Neural cell (in vitro differentiated cells): ENCODE results near the gene PCDHGC3. TPM values are rescaled to one million over a fixed set of nuclear protein-coding genes. Genes with fewer than 3 reads are reported as not detected.

Source experiments
- H2AFZ ChIP-seq: fragments of 200-600, 300-800 bp; sonication (generic), shearing (Covaris generic); 2 replicates; pipeline ENCODE4 v1.6.0; 2014; ENCODE audit warnings: low read depth, mild to moderate bottlenecking, antibody characterized with exemption, low read length, moderate library complexity
- H3F3A ChIP-seq: fragments of 200-600 bp; shearing (Covaris generic); 2 replicates; pipeline ENCODE4 v1.6.1; 2016; ENCODE audit warnings: mild to moderate bottlenecking, moderate library complexity, mixed read lengths, antibody characterized with exemption, low read length; ENCODE audit not compliant: insufficient read depth, poor library complexity, severe bottlenecking
- H3K27ac ChIP-seq: fragments of 200-600, 300-800 bp; sonication (generic), shearing (Covaris generic); 2 replicates; pipeline ENCODE4 v1.5.1; 2014; ENCODE audit warnings: mild to moderate bottlenecking, low read length, moderate library complexity
- H3K27me3 ChIP-seq: fragments of 300-800, 200-600 bp; sonication (generic), shearing (Covaris generic); 2 replicates; pipeline ENCODE4 v1.6.0; 2014; ENCODE audit warnings: mild to moderate bottlenecking, low read depth, low read length, moderate library complexity; ENCODE audit not compliant: insufficient read depth
- H3K36me3 ChIP-seq: fragments of 300-800, 200-600 bp; sonication (generic), shearing (Covaris generic); 2 replicates; pipeline ENCODE4 v1.5.1; 2014; ENCODE audit warnings: mild to moderate bottlenecking, antibody characterized with exemption, low read length, moderate library complexity; ENCODE audit not compliant: insufficient read depth
- H3K4me2 ChIP-seq: fragments of 300-800, 200-600 bp; sonication (generic), shearing (Covaris generic); 2 replicates; pipeline ENCODE4 v1.6.0; 2014; ENCODE audit warnings: mild to moderate bottlenecking, low read length
- H3K4me3 ChIP-seq: fragments of 300-800, 200-600 bp; sonication (generic), shearing (Covaris generic); 2 replicates; pipeline ENCODE4 v1.5.1; 2014; ENCODE audit warnings: mild to moderate bottlenecking, low read length, moderate library complexity
- H3K79me2 ChIP-seq: fragments of 200-600 bp; shearing (Covaris generic); replicated peaks from 2 replicates; pipeline ENCODE4 v1.6.0; 2014; ENCODE audit warnings: mild to moderate bottlenecking, low read length, moderate library complexity; ENCODE audit not compliant: insufficient read depth
- H3K9ac ChIP-seq: fragments of 300-800, 200-600 bp; sonication (generic), shearing (Covaris generic); 2 replicates; pipeline ENCODE4 v1.6.1; 2016; ENCODE audit warnings: mild to moderate bottlenecking, low read length, mixed read lengths
- H3K9me2 ChIP-seq: fragments of 200-600 bp; shearing (Covaris generic); 2 replicates; pipeline ENCODE4 v1.6.1; 2016; ENCODE audit warnings: mild to moderate bottlenecking, low read length, mixed read lengths; ENCODE audit not compliant: insufficient read depth
- H3K9me3 ChIP-seq: fragments of 200-600, 300-800 bp; sonication (generic), shearing (Covaris generic); 2 replicates; pipeline ENCODE4 v1.6.1; 2016; ENCODE audit warnings: mild to moderate bottlenecking, mixed run types, low read length, moderate library complexity, mixed read lengths
- H4K20me1 ChIP-seq: fragments of 200-600 bp; shearing (Covaris generic); 2 replicates; pipeline ENCODE4 v1.6.1; 2016; ENCODE audit warnings: mild to moderate bottlenecking, mixed run types; ENCODE audit not compliant: insufficient read depth
- CTCF ChIP-seq: fragments of 450-650 bp; IDR thresholded peaks from 2 replicates; pipeline ENCODE4 v1.5.1; 2014; ENCODE audit warnings: antibody characterized with exemption, mild to moderate bottlenecking, moderate library complexity; ENCODE audit not compliant: poor library complexity, severe bottlenecking
- EP300 ChIP-seq: fragments of 450-650 bp; conservative IDR thresholded peaks from 2 replicates; pipeline ENCODE4 v1.6.1; 2014; ENCODE audit warnings: antibody characterized with exemption, mild to moderate bottlenecking, moderate library complexity; ENCODE audit not compliant: poor library complexity, severe bottlenecking
- EZH2 ChIP-seq: fragments of 200-600, 300-800 bp; shearing (Covaris generic), sonication (generic); IDR thresholded peaks from 2 replicates; pipeline ENCODE4 v1.6.1; 2014; ENCODE audit warnings: antibody characterized with exemption, low read length, borderline replicate concordance, mild to moderate bottlenecking; ENCODE audit not compliant: insufficient read depth, poor library complexity, severe bottlenecking
- MXI1 ChIP-seq: fragments of 450-650 bp; conservative IDR thresholded peaks from 2 replicates; pipeline ENCODE4 v1.6.1; 2014; ENCODE audit warnings: antibody characterized with exemption, mild to moderate bottlenecking; ENCODE audit not compliant: poor library complexity, severe bottlenecking
- POLR2AphosphoS5 ChIP-seq: IDR thresholded peaks from 2 replicates; pipeline ENCODE4 v1.6.1; 2012
- RAD21 ChIP-seq: fragments of 450-650 bp; conservative IDR thresholded peaks from 2 replicates; pipeline ENCODE4 v1.6.1; 2014; ENCODE audit warnings: antibody characterized with exemption, mild to moderate bottlenecking, moderate library complexity
- SMC3 ChIP-seq: fragments of 450-650 bp; conservative IDR thresholded peaks from 2 replicates; pipeline ENCODE4 v1.6.1; 2014; ENCODE audit warnings: antibody characterized with exemption, mild to moderate bottlenecking, moderate library complexity; ENCODE audit not compliant: poor library complexity
- TAF1 ChIP-seq: IDR thresholded peaks from 2 replicates; pipeline ENCODE4 v1.6.1; 2012; ENCODE audit warnings: low read depth
- polyA plus RNA-seq: library from polyadenylated mRNA; depleted of rRNA; stranded (reverse); fragments of >200 nt; gene quantifications from 2 replicates; pipeline ENCODE4 v1.2.3, GENCODE V29; 2014
- TF ChIP-seq, protein P1 (sequence below): IDR thresholded peaks from 2 replicates; pipeline ENCODE4 v1.6.1; 2012; ENCODE audit warnings: borderline replicate concordance

PCDHGC3 gene
- polyA plus RNA-seq, 1 donor from 2014 or later = 2.1 TPM

- TF ChIP-seq CTCF (no peak), POLR2AphosphoS5 (no peak)
Measured at GRCh38 chr5:141491323-141492167, 15.8 kb downstream of the PCDHGC3 start (continued).

DNA sequence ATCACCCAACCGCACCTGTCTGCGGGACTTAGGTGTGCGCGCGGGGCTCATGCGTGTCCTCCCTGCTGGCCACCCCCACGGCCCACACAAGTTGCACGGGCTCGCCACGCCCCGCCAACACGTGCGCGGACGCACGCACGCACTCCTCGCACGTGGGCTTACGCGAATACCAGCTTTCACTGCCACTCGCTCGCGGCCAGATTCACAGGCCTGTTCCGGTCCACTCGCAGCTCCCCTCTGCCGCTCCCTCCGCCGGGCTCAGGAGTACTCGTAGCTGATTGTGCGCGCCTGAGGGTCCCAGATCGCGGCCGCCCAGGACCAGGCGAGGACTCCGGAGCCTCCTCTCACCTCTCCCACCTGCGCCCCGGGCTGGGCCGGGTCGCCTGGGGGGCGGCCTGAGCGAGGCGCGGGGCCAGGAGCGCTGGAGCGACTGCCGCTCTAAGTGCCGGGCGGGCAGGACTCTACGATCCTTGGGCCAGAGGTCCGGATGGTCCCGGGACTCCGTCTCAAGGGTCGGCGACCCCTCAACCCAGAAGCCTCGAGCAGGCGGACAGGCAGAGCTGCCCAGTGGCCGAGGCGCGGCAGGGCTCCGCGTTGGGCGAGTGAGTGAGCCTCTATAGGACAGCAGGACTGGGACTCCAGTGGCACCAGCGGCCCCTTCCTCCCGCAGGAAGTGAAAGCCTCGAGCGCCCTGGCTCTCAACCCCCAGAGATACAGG lies 16.6 kb downstream of the PCDHGC3 start:
- H3K36me3 ChIP-seq = peaks cover 26% of the 10 kb centered on the region
- no peak overlapping the region for H3K27ac ChIP-seq

More for the DNA sequence above, 16.6 kb downstream of the PCDHGC3 start:
- Histone ChIP-seq H3K9ac (no peak overlapping the region), H3K4me3 (no peak overlapping the region), H3K27me3 (no peaks in the 10 kb centered on the region), H3K9me3 (peaks cover 35% of the 10 kb centered on the region), H3K79me2 (peaks cover 9% of the 10 kb centered on the region), H2AFZ (no peak overlapping the region), H3K4me2 (no peak overlapping the region), H3F3A (no peaks in the 10 kb centered on the region), H4K20me1 (no peaks in the 10 kb centered on the region), H3K9me2 (no peaks in the 10 kb centered on the region)
- TF ChIP-seq CTCF (no peak), POLR2AphosphoS5 (no peak), RAD21 (no peak), SMC3 (no peak), EP300 (no peak), TAF1 (no peak), EZH2 (no peak), MXI1 (no peak)
- TF ChIP-seq, protein P1, sequence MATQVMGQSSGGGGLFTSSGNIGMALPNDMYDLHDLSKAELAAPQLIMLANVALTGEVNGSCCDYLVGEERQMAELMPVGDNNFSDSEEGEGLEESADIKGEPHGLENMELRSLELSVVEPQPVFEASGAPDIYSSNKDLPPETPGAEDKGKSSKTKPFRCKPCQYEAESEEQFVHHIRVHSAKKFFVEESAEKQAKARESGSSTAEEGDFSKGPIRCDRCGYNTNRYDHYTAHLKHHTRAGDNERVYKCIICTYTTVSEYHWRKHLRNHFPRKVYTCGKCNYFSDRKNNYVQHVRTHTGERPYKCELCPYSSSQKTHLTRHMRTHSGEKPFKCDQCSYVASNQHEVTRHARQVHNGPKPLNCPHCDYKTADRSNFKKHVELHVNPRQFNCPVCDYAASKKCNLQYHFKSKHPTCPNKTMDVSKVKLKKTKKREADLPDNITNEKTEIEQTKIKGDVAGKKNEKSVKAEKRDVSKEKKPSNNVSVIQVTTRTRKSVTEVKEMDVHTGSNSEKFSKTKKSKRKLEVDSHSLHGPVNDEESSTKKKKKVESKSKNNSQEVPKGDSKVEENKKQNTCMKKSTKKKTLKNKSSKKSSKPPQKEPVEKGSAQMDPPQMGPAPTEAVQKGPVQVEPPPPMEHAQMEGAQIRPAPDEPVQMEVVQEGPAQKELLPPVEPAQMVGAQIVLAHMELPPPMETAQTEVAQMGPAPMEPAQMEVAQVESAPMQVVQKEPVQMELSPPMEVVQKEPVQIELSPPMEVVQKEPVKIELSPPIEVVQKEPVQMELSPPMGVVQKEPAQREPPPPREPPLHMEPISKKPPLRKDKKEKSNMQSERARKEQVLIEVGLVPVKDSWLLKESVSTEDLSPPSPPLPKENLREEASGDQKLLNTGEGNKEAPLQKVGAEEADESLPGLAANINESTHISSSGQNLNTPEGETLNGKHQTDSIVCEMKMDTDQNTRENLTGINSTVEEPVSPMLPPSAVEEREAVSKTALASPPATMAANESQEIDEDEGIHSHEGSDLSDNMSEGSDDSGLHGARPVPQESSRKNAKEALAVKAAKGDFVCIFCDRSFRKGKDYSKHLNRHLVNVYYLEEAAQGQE = no peak
